GM19467 (cell line): ENCODE measurements around the gene BLID.

Experiments used
- ATAC-seq: cut with Tn5 transposase; IDR thresholded peaks from one replicate; pipeline ENCODE4 v1.9.1; 2021; ENCODE audit warnings: mild to moderate bottlenecking, moderate library complexity; ENCODE audit not compliant: unreplicated experiment

The BLID gene, protein sequence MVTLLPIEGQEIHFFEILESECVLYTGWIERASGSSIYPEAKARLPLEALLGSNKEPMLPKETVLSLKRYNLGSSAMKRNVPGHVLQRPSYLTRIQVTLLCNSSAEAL

DNA sequence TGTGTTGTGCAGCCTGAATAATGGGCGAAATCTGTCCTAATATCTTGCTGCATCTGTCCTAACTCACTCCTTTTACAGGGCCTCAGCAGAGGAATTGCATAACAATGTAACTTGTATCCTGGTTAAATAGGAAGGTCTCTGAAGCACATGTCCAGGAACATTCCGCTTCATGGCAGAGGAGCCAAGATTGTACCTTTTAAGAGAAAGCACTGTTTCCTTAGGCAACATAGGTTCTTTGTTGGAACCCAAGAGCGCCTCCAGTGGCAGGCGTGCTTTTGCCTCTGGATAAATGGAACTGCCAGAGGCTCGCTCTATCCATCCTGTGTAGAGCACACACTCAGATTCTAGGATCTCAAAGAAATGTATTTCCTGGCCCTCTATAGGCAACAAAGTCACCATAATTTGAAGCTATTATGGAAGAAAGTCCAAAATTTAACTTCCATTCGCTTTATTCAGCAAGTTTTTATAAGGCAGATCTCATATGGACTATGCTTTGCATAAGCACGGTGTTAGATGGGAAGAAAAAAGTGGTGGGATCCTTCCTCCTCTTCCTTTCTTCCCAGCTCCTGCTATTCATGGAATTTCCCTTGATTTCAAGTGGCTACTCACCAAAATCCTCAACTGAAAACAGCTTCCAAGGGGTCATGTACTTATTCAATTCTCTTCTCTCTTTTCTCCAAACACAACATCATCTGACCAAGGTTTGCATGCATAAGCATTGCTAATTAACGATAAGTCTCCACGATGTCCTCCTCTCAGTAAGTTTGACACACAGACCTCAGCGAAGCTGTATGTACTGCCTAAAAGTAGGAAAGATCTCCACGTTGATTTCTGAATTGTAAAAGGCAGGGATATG, at the start of gene BLID:
TSS of gene BLID (minus strand) at position 692 of the 856 bp plus-strand sequence. CDS start at position 399, 293 bp downstream.
- ATAC-seq: no peak

DNA sequence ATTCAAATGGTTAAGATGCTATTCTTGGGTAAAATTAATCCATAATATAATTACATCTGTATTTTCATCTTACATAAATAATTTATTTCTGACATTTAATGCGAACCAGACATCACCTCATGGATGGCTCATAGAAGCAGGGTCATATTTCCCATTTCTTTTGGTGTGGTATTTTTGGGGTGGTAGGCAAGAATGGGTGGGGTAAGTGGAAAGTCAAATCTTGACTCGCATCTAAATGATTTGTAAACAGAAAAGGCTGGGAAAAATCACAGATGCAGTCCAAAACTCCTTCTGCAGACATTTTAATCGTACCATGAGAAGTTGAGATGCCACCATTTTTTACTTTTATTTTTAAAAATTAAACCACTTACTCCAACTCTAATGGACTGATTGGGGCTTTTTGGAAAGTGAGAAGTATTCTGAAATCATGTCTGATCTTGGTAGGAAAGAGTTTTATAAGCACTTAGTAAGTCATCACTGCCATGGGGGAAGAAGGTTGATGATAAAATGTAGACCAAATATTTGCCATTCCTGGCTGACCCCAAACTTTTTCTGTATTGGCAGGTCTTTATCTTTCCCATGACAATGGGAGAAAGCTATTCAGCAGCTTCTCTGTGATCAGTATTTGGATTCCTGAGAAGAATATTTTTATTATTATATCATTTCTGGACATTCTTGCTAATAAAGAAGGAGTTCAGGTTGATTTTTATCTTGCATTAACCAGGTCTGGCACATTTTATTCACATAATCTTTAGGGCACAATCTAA, 47.2 kb upstream of the BLID start:
- no peak for ATAC-seq

DNA sequence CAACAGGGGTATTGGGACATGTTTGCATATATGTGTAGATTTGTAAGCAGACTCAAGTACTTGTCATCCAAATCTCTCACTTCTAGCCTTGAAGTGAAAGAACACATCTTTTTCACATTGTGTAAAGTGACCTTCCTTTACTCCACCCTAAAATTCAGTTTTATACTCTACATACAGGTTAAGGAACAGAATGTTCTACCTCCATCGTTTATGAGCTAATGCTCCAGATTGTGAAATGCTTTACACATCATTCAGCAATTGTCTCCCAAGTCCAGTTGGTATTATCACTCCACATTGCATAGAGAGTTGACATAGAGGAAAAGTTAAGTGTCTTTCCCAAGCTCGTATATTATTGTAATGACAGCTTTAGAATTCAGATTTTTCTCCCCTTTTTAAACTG, 46.1 kb upstream of the BLID start:
- no peak for ATAC-seq

DNA sequence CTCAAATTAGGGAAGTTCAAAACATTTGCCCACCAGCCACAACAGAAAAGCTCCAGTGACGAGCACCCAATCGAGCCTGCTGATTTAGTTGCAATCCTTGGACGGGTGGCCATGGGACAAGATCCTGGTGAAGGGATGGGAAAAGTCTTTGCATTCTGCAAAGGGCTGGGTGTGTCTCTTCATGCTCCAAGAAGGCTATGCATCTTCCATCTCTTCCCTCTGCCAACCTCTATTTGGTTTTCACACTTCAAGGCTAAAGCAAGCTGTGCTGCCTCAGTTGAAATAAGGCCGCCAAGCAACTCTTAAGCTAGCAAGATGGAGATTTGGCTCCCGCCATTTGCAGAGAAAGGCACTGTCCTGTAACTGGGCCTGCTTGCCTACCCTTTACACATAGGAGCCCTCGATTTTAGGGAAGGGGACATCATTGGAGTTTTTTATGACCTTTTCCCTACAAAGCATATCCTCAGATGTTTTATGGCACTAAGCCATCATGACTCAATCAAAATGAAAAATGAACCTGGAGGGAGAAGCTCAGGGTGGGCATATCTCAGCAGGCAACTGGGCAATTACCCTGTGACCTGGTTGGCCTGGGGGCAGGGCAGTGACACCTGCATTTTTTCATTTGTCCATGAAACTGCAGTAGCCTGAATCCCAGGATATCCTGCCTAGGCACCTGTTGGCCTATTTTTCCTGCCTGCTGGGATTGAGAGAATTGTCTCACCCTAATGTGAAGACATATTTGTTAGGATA, 45.0 kb upstream of the BLID start:
- ATAC-seq: no peak

DNA sequence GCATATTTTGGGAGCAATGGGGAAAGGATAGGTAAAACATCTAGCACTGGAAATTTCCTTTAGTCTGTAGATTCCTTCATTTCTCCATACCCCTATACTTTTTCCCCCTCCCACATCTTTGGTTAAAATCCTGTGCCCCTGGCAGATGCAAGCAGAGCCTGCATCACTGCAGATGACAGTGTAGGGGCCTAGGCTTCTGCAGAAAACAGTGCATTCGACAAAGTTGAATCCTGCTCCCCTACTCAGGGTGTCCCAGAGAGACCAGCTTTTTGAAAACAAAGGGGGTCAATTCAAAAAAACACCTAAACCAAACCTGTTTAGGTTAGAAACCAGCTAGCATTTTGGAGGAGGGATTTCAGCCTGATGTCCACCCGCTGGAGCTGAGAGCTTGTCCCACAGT, 43.8 kb upstream of the BLID start:
- no peak for ATAC-seq

DNA sequence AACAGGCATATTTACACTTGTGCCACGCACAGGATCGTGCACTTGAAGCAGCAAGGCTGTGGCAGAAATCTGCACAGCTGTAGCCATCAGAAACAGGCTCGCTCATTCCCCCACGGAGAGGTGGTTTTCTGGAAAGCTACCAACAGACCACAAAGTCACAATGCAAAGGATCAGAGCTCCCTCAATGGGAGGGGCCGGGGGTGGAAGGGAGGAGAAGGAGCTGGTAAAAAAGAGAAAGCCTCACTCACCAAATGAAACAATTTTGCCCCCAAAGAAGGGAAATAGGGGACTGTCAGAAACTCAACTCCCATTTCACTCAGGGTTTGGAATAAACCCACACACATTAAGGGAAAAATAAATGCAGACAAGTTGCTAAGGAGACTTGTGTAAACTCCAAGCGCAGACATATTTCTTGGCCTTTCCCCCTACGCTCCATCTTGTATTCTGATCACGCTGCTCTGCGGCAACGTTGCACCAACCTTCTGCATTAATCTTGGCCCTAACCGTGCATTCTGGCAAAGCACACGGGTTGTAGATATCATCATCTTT, 43.2 kb upstream of the BLID start:
- ATAC-seq: no peak

DNA sequence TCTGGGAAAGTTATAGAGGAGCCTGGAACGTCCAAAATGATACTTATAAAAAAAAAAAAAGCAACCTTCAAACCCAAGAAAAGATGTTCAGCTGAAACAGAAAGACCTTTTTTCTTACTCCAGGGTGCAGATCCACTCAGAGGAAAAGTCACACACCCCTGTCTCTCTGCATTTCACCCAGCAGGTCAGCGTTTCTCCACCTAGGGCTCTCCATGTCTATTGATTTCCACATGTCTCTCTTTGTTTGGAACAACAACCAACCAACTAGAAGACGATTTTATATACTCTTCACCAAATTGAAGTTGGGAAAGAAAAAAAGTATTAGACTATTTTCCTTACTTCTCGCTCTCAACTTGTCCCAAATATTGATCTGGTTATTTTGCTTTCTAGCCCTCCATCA, 42.2 kb upstream of the BLID start:
- no peak for ATAC-seq

DNA sequence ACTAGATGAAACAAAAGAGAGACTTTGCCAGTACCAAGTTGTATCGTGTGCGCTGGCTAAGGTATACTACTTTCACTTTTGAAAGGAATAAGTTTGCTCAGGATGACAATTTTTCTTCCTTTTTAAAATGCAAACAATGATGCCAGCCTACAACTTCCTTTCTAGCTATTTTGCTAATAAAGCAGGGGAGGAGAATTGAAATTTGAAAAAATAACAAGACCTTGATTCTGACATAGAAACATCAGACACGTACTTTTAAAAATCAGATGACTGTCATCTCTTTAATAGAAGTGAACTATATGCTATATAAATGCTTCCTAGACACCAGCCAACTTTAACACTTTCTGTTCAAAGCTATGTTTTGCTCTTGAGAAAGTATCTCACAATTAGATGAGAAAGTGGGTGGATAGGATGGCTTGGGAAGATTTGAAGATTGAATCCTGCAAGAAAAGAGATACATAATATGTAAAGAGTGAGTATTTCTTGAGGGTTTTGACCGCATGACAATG, 41.7 kb upstream of the BLID start:
- ATAC-seq: no peak

DNA sequence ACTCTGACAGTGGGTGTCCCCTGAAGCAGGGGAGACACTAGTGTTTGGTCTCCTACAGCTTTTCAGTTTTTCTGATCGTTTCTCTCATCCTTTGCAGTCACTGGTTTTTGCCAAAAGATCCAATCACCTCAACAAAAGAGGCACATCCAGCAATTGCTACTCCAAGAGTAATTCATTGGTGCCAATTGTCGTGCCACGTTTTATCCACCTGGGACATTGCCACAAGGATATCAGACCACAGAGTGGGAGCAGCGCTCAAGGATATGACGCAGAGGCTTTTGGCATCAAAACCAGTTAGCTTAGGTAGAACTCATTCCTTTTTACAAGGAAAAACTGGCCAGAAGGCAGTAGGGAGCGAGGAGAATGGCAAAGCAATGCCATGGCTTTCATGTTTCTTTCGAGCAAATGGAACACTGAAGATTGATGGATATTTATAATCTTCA, 40.9 kb upstream of the BLID start:
- ATAC-seq: no peak

DNA sequence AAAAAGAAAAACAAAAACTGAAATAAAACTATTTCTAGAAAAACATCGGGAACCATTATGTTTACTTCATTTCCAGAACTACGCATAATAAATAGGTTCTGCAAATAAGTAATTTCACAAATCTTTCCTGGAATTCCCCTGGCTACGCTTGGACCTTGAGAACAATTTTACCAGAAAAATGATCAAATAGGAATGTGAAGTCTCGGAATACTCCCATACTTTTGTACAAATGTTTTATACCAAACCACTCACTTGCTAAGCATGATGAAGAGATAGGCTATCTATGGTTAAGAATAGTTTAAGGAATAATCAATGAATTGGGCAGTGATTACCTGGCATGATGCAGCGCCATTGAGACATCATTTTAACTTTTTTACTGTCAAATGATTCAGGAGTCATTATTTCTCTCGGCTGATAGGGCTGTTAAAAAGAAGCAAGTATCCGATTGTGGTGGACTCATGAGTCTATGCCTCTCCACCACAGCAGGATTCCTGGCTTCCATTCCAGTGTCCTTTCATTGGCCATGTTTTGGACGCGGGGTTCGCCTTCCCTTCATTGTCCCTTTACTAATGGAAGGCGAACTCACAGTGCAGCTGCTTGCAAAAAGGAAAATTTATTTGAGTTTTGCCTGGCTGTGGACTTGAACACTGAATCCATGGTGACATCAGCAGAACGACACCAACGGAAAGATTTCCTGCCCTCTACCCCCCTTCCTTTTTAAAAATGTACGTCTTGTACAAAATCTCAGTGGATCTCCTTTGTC, 39.9 kb upstream of the BLID start:
- ATAC-seq: no peak

DNA sequence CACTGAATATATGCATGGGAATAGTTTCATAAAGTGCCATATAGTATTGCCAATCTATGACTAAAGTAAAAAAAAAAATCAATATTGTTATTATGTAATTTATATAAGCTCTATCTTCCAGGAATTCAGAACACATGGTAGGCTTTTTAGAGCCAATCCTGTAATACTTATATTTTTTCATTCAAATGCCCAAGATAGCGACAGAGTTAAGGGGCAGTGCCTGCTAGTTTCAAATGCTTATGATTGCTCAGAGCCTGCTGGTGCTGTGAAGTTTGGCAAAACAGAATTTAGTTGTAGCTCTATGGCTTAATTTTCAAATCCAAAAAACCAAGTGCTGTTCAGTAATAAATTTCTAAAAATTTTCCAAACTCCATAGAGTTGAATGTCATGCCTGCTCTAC, 39.0 kb upstream of the BLID start:
- ATAC-seq: no peak

DNA sequence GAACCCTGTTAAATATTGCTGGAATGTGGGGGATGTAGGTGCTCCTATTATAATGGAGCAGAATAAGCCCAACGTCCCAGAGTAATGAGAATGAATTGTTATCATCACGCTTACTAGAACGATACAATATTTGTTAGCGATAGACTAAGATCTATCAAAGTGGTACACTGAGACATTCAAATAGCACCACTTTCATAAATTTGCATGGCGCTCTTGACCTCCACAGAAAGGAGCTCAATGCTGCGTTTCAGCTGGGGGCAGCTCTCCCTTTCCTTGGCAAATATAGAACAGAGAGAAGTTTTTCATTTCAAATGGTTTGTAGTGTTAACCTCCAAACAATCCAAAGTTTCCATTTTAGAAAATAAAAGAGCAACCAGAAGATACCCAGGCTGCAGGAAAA, 38.2 kb upstream of the BLID start:
- ATAC-seq: no peak

DNA sequence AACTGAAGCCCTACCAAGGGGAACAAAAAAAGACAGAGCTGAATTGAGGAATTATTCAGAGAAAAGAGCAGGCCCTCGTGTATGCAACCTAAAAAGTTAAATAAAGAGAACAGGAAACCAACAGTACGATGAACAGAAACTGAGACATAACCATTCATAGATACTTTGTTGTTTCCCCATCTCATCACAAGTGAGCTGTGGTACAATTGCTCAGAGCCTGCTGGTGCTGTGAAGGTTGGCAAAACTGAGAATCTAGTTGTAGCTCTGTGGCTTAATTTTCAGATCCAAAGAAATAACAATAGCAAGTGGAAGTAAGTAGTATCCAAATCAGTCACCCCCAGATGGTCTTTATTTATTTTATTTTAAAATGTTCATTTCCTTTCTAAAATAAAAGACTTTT, 37.7 kb upstream of the BLID start:
- no peak for ATAC-seq

DNA sequence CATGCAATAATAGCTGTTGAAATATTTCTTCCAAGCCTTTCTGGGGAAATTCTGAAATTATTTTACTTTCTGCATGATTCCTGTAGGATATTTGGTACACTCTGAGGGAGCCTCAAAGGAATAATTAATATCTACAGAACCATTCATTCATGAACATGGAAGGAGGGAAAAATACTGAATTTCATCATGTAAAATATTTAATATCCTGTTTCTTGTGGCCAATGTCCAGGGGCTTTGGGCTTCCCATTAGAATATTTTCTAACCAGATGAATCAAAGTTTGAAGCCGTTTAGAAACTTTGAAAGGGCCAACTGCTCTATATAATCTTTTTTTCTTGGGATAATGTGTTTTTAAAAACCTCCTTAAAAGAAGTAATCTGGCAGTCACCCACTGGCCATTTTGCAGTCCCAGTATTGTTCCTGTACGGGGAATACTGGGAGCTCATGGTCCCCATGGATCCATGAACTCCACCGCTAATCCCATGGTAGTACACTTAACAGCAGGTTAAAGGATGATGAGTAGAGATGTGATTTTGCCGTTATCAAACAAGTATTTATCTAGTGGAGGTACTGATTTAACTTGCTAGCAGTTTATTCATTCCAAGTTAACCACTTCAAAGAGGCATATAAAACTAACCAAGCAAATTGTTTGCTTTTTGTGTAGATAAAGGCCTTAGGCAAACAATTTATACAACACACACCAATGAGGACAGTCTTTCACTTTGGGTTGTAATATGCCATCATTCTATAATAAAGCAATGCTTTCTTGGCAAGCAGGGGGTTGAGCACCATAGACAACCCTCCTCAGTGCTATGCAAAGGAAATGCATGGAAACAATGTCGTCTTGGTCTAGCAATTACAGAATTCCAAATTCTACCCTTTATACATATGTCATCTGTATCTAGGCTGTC, 34.5 kb upstream of the BLID start:
- no peak for ATAC-seq

DNA sequence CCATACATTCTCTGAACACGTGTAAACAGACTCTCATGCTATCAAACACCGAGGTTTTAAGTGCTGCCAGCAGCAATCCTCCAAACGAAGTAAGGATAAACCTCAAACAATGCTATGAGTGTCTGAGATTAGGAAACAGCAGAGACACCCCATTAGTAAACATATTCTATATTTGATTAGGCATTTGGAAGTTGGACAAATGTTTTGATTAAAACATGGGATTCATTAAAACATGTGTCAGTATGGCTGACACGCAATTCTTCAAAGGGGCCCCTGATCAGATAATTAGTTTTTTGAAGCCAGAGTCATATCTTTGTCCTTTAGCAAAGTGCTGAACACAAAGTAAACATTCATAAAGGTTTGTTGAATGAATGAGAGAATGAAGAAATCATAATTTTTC, 33.2 kb upstream of the BLID start:
- ATAC-seq: no peak

DNA sequence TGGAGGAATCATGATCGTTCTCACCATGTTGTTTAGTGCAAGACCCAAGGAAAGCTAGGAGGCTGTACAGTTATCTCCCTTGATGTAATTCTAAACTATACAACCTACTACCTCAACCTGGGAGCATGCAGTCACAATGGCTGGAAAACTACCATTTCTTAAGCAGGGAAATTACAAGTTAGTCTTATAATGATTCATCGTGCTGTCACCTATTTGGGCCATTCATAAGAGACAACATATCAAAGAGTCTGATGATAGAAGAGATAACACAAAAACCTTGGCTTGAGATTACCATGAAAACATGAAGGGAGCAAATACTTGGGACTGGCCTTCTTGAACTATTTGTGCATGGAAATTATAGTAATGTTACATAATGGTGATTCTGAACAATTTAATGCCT, 30.5 kb upstream of the BLID start:
- ATAC-seq: no peak

DNA sequence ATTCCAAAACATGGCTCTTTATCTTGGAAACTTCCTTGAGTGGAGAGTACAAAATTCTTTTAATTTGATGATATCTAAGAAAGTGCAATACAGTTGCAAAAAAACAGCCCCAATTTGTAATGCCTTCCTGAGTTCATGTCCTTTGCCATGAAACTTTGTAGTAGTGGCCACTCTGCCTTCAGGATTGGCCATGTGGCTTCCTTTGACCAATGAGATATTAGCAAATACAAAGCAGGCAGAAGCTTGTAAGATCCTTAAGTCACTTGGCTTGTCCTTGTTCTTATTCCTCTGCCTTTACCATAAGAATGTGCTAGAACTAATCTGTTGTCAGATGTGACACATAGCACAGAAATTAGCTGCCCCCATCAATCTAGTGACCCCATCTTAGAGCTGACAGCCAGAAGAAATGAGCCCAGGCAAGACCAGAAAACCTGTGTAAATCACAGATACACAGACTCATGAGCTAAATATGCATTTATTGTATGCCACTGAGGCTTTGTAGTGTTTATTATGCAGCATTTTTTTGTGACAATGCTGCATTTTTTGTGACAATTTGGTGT, 29.8 kb upstream of the BLID start:
- ATAC-seq: no peak

DNA sequence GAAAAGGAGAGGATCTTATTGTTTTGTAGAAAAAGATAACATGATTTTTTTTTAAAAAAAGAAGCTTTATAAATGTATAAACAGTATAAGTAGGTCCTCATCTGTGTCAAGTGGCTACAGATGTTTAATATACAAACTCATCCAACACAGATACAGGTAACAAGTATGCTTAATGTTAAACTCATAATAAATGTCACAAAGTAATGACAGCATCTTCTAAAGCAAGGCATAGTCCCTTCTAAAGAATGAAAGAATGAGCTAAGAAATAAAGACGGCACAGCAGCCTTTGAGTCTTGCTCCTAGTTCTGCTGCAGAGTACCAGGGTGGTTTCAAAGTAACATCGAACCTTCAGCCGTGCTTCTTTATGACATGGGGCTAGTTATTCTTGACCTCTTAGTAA, 28.7 kb upstream of the BLID start:
- no peak for ATAC-seq

DNA sequence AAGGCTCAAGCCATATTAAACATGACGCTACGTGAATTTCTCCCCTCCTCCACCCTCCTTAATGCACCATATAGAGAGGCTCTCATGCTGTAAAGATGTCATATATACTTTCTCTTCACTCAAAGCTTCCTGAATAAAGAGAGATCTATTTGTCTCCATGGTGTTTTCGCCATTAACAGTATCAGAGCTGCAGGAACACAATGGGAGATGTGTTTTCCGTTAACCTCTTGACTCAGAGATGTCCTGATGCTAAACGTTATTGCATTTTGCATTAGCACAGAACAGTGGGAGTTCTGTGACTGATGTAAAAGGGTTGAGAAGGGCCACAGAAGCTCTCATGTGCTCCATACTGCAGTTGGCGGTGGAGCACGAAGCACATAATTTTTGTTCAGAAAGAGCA, 25.7 kb upstream of the BLID start:
- no peak for ATAC-seq
